ENCODE data around the gene AQR. TPM values are rescaled to one million over a fixed set of nuclear protein-coding genes. Genes with fewer than 3 reads are reported as not detected.

Gene AQR
- total RNA-seq, 2 donors from 2014 or later: 35.7 to 40.9 TPM

DNA sequence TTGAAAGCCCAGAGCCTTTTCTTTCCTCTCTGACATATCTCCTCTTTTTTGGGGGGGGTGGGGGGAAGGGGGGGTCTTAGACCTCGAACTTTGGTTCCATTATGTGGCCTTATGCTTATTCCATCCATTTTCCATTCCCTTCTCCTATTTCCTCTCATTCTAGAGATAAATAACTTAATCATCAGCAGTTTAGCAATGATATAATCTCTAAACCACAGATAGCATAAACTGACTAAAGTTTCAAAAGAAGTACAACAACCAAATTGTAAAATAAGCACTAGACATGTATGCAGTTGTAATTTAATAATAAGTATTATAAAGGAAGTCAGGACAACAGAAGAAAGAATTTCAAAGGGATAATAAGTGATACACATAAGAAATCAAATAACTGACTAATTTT lies 64.5 kb downstream of the AQR start:
- no peak for DNase-seq (ENCODE audit: low spot score in 2 of 2)
- Mint-ChIP-seq H3K36me3 (peaks cover 6 to 11% of the 10 kb centered on the region in 2 donors), H3K9me3 (no peaks in the 10 kb centered on the region), H3K27ac (no peak overlapping the region)
- ATAC-seq: no peak

DNA sequence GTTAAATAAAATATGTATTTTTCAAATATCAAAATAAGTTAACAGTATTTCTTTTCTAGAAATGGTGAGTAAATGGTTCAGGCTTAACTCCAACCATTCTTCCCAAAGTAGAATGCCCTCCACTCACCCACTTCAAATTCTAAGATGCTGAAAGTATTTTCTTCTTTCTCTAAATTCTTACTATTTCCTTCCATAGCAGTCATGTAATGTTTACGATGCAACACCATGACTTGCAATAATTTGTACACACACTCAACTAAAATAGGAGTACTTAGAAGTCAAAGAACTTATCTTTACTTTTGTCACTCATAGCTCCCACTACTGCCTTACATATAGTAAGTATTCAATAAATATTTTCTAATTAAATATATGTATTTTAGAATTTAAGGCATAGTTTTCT lies 65.0 kb downstream of the AQR start:
- H3K9me3 Mint-ChIP-seq: no peaks in the 10 kb centered on the region
- DNase-seq (ENCODE audit: low spot score in 2 of 2): no peak
- H3K36me3 Mint-ChIP-seq: peaks cover 6 to 11% of the 10 kb centered on the region in 2 donors
- no peak for ATAC-seq
- no peak overlapping the region for H3K27ac Mint-ChIP-seq

- H3K27ac Mint-ChIP-seq: no peak overlapping the region
- no peaks in the 10 kb centered on the region for H3K9me3 Mint-ChIP-seq
- peaks cover 19 to 23% of the 10 kb centered on the region in 2 donors for H3K36me3 Mint-ChIP-seq
- ATAC-seq (no peak), DNase-seq (ENCODE audit: low spot score in 2 of 2) (no peak)
These were observed 68.8 kb downstream of the AQR start for GRCh38 chr15:34900748-34901147.

DNA sequence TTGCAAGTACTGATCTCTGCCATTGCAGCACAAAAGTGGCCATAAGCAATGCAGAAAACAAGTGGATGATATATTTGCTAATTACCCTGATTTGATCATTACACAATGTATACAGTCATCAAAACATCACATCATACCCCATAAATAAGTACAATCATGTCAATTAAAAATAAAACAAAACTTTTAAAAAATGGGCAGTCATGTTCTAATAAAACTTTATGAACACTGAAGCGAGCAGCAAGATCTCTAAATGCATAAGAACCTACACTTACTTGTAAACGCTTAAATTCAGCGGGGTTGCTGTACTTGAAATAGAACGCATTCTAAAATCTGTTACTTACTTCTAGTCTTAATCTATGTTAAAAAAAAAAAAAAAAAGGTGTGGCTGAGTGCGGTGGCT lies 73.4 kb downstream of the AQR start:
- peaks cover 51 to 59% of the 10 kb centered on the region in 2 donors for H3K36me3 Mint-ChIP-seq
- ATAC-seq: no peak
- DNase-seq (ENCODE audit: low spot score in 2 of 2): no peak
- H3K9me3 Mint-ChIP-seq: peaks cover 12 to 13% of the 10 kb centered on the region in 2 donors
- H3K27ac Mint-ChIP-seq: no peak overlapping the region

- no peak for ATAC-seq
- DNase-seq (ENCODE audit: low spot score in 2 of 2): no peak
- Mint-ChIP-seq H3K9me3 (peaks cover 12 to 13% of the 10 kb centered on the region in 2 donors), H3K27ac (no peak overlapping the region), H3K36me3 (peaks cover 51 to 63% of the 10 kb centered on the region in 2 donors)
These were observed 75.6 kb downstream of the AQR start for GRCh38 chr15:34893967-34894366.

GRCh38 chr15:34892963-34893591 lies 76.5 kb downstream of the AQR start:
- Mint-ChIP-seq H3K27ac (no peak overlapping the region), H3K36me3 (peaks cover 48 to 63% of the 10 kb centered on the region in 2 donors), H3K9me3 (peaks cover 12 to 13% of the 10 kb centered on the region in 2 donors)
- DNase-seq (ENCODE audit: low spot score in 2 of 2) (no peak), ATAC-seq (no peak)

DNA sequence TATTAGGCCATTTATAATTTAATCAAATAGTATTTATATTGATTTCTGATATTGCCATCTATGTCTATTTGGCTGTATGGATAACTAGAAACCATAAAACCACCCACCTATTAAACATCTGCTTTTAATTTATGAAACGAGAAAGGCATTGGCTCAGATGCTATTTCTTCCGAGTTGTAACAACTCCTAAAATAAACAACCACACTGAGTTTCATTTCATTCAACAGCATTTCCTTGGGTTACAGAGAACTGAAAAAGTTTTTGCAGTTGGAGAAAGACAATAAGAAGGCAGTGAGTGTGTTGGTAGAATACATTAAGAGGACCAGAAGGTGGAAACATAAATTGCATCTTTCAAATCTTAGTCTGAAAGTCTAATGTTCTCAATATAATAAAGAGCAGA lies 79.1 kb downstream of the AQR start:
- ATAC-seq: no peak
- DNase-seq (ENCODE audit: low spot score in 2 of 2): no peak
- Mint-ChIP-seq H3K9me3 (peaks cover 12 to 13% of the 10 kb centered on the region in 2 donors), H3K36me3 (peaks cover 31 to 57% of the 10 kb centered on the region in 2 donors), H3K27ac (no peak overlapping the region)

- no peak overlapping the region for H3K27ac Mint-ChIP-seq
- H3K36me3 Mint-ChIP-seq: peaks cover 24 to 48% of the 10 kb centered on the region in 2 donors
- H3K9me3 Mint-ChIP-seq: peaks cover 12 to 13% of the 10 kb centered on the region in 2 donors
- DNase-seq (ENCODE audit: low spot score in 2 of 2) (no peak), ATAC-seq (no peak)
These were observed 80.1 kb downstream of the AQR start for GRCh38 chr15:34889476-34889875.

- DNase-seq (ENCODE audit: low spot score in 2 of 2) (no peak), ATAC-seq (no peak)
- no peaks in the 10 kb centered on the region for H3K9me3 Mint-ChIP-seq
- H3K36me3 Mint-ChIP-seq: peaks cover 5 to 27% of the 10 kb centered on the region in 2 donors
- H3K27ac Mint-ChIP-seq: no peak overlapping the region
These were observed 83.4 kb downstream of the AQR start for GRCh38 chr15:34886134-34886533.

DNA sequence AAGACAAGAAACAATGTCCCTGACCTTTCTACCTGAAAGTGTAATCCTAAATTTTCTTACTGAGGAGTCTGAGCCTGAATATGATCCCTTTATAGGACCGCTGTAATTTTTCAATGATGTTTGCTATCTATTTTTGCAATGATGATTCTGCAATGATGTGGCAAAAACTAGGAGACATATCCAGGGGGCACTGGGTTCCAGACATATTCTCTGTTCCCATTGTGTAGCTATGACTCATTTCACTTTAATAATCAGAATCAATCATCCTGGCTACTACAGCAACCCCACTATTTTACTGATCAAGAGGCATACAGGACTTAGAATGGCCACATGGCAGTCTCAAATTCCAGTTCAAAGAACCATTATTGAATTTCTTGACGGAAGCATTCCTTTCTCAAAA lies 85.9 kb downstream of the AQR start:
- no peaks in the 10 kb centered on the region for H3K9me3 Mint-ChIP-seq
- DNase-seq (ENCODE audit: low spot score in 2 of 2): no peak

GRCh38 chr15:34883042-34883441 lies 86.5 kb downstream of the AQR start:
- peaks cover 19 to 39% of the 10 kb centered on the region in 2 donors for H3K36me3 Mint-ChIP-seq
- ATAC-seq (no peak), DNase-seq (ENCODE audit: low spot score in 2 of 2) (no peak)
- H3K9me3 Mint-ChIP-seq: no peaks in the 10 kb centered on the region
- no peak overlapping the region for H3K27ac Mint-ChIP-seq

More for the DNA sequence above, 85.9 kb downstream of the AQR start:
- no peak for ATAC-seq
- H3K27ac Mint-ChIP-seq: no peak overlapping the region
- H3K36me3 Mint-ChIP-seq: peaks cover 19 to 39% of the 10 kb centered on the region in 2 donors

DNA sequence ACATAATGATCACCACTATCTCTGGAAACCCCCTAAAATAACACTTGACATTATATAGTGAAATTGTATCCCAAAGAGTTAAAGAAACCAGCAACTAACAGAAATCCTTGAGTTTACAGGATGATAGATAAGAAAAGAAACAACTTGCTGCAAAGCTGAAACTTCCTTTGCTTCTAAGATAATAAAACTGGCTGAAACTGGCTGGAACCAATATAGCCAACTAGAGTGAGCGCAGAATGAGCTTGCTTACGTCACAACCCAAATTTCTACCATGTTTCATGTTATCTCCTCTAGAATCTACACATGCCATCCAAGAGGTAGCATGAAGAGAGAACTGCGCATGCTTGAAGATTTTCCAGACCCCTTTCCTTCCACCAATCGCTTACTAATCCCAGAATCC lies 90.4 kb downstream of the AQR start:
- ATAC-seq (no peak), DNase-seq (ENCODE audit: low spot score in 2 of 2) (no peak)
- Mint-ChIP-seq H3K27ac (no peak overlapping the region), H3K9me3 (no peaks in the 10 kb centered on the region), H3K36me3 (peaks cover 23 to 26% of the 10 kb centered on the region in 2 donors)

GRCh38 chr15:34876640-34877039 lies 92.9 kb downstream of the AQR start:
- no peak for ATAC-seq
- H3K36me3 Mint-ChIP-seq: peaks cover 24% of the 10 kb centered on the region in 2 donors
- DNase-seq (ENCODE audit: low spot score in 2 of 2): no peak
- no peaks in the 10 kb centered on the region for H3K9me3 Mint-ChIP-seq
- no peak overlapping the region for H3K27ac Mint-ChIP-seq

DNA sequence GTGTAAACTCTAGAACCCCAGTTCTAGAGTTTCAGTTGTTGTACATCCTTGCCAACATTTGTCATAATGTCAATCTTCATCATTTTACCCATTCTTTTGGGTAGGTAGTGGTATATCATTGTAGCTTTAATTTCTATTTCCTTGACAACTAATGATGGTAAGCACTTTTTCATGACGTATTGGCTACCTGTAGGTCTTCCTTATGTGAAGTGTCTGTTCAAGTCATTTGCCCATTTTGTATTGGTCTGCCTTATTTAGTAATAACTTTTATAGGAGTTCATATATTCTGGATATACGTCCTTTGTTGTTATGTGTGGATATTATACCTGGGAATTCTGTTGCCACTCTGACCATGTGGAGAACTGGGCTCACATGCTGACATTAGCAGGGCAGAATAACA lies 100.4 kb downstream of the AQR start:
- Mint-ChIP-seq H3K27ac (no peak overlapping the region), H3K36me3 (peaks cover 24 to 44% of the 10 kb centered on the region in 2 donors), H3K9me3 (no peaks in the 10 kb centered on the region)
- DNase-seq (ENCODE audit: low spot score in 2 of 2): no peak
- ATAC-seq: no peak

- no peak overlapping the region for H3K27ac Mint-ChIP-seq
- peaks cover 19 to 32% of the 10 kb centered on the region in 2 donors for H3K36me3 Mint-ChIP-seq
- H3K9me3 Mint-ChIP-seq: no peaks in the 10 kb centered on the region
- DNase-seq (ENCODE audit: low spot score in 2 of 2): no peak
- ATAC-seq: no peak
These were observed 104.0 kb downstream of the AQR start for GRCh38 chr15:34865531-34865930.

- H3K9me3 Mint-ChIP-seq: no peaks in the 10 kb centered on the region
- no peak for DNase-seq (ENCODE audit: low spot score in 2 of 2)
- H3K36me3 Mint-ChIP-seq: peaks cover 0 to 14% of the 10 kb centered on the region in 2 donors
- peak overlapping the region in 1 of 2 donors; percentile 40 for H3K27ac Mint-ChIP-seq
- no peak for ATAC-seq
These were observed 108.3 kb downstream of the AQR start for GRCh38 chr15:34861214-34861613.

GRCh38 chr15:34855893-34856292 lies 113.6 kb downstream of the AQR start:
- no peaks in the 10 kb centered on the region for H3K9me3 Mint-ChIP-seq
- no peak overlapping the region for H3K27ac Mint-ChIP-seq
- DNase-seq (ENCODE audit: low spot score in 2 of 2) (no peak), ATAC-seq (peak in 1 of 2 donors; percentile 24)
- H3K36me3 Mint-ChIP-seq: peaks cover 0 to 37% of the 10 kb centered on the region in 2 donors

DNA sequence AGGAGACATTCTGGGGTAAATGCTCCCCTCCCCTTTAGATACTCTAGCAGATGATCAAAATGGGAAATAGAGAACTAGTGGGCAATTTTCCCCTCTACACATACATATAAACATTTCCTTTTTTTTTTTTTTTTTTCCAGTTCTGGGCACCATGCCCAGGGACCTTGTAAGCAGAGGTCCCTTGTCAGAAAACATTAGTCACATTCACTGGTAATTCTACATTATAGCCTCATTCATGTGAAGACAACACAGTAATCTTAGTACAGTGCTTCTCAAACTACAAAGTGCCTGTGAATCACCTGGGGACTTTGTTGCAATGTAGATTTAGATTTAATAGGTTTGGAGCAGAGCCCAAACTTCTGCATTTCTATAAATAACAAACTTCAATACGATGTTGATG lies 114.1 kb downstream of the AQR start:
- no peak overlapping the region for H3K27ac Mint-ChIP-seq
- H3K36me3 Mint-ChIP-seq: peaks cover 0 to 37% of the 10 kb centered on the region in 2 donors
- peak; percentile 43 to 66 for ATAC-seq

More for the DNA sequence above, 114.1 kb downstream of the AQR start:
- DNase-seq (ENCODE audit: low spot score in 2 of 2): no peak
- no peaks in the 10 kb centered on the region for H3K9me3 Mint-ChIP-seq

All from activated naive CD4-positive, alpha-beta T cell treated with anti-CD3 and anti-CD28 coated beads, Interleukin-2, amount 50 U/mL, for 72 hours (primary cell).